ENCODE data around the gene ABCD4.

DNA sequence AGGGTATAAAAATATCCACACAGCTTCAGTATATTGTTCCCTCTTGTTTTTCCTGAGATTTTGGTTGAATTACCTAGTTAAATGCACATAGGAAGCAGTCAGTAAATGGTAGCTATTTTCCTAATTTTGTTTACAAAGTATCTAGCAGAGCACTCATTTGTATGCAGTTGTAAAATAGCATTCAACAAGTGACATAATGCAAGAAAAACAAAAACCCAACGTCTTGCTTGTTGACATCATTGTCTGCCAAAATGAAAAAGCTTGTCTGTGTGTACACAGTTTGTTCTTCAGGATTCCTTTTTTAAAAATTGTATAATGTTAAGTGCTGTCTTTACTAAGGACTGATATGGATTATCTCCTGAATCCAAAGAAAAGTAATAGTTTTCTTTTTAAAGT is 48.2 kb upstream of the ABCD4 start:
- no peak for TF ChIP-seq RAD21 (IDR thresholded peaks at IDR 0.05; ENCODE audit: low read depth)
- TF ChIP-seq, protein P1, sequence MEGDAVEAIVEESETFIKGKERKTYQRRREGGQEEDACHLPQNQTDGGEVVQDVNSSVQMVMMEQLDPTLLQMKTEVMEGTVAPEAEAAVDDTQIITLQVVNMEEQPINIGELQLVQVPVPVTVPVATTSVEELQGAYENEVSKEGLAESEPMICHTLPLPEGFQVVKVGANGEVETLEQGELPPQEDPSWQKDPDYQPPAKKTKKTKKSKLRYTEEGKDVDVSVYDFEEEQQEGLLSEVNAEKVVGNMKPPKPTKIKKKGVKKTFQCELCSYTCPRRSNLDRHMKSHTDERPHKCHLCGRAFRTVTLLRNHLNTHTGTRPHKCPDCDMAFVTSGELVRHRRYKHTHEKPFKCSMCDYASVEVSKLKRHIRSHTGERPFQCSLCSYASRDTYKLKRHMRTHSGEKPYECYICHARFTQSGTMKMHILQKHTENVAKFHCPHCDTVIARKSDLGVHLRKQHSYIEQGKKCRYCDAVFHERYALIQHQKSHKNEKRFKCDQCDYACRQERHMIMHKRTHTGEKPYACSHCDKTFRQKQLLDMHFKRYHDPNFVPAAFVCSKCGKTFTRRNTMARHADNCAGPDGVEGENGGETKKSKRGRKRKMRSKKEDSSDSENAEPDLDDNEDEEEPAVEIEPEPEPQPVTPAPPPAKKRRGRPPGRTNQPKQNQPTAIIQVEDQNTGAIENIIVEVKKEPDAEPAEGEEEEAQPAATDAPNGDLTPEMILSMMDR (IDR thresholded peaks at IDR 0.05 in 2 of 3, conservative IDR thresholded peaks at IDR 0.05 in 1 of 3; ENCODE audit: borderline replicate concordance in 1 of 3, insufficient read depth in 1 of 3, low read depth in 2 of 3, low read length in 2 of 3), result no peak
